ENCODE measurements around the gene GRB2.

DNA sequence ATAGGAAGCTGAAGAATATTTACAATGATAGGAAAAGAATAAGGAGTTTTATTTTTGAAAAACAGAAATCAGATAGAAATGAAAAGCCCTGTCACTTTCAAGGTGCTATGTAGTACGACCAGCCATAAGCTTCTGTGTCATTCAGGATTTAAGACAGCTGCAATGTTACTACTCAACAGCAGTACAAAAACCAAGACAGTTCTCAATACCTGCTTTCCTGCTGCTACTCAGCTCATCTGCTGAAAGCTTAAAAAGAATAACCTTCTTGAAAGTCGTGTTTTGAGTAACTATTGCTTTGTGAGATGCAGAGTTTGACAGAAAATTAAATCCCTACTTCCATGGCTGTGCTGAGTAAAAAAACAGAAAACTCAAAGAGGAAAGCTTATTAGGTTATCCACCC, 8.7 kb downstream of the GRB2 start:
- TF ChIP-seq, protein P1, sequence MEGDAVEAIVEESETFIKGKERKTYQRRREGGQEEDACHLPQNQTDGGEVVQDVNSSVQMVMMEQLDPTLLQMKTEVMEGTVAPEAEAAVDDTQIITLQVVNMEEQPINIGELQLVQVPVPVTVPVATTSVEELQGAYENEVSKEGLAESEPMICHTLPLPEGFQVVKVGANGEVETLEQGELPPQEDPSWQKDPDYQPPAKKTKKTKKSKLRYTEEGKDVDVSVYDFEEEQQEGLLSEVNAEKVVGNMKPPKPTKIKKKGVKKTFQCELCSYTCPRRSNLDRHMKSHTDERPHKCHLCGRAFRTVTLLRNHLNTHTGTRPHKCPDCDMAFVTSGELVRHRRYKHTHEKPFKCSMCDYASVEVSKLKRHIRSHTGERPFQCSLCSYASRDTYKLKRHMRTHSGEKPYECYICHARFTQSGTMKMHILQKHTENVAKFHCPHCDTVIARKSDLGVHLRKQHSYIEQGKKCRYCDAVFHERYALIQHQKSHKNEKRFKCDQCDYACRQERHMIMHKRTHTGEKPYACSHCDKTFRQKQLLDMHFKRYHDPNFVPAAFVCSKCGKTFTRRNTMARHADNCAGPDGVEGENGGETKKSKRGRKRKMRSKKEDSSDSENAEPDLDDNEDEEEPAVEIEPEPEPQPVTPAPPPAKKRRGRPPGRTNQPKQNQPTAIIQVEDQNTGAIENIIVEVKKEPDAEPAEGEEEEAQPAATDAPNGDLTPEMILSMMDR (conservative IDR thresholded peaks at IDR 0.05; ENCODE audit: low read length): no peak
- no peak for TF ChIP-seq EZH2phosphoT487 (IDR thresholded peaks at IDR 0.05; ENCODE audit: borderline replicate concordance, low read depth, low read length)

All from OCI-LY7 (cell line).